HG02678 (cell line): ENCODE data around the gene CEP290.
A peak's percentile ranks its signal among the peaks of the same experiment; 100 is the strongest.

ENCODE experiments used
- ATAC-seq: cut with Tn5 transposase; IDR thresholded peaks from one replicate; pipeline ENCODE4 v1.9.1; 2021; ENCODE audit warnings: mild to moderate bottlenecking, moderate library complexity; ENCODE audit not compliant: unreplicated experiment

The CEP290 gene, protein sequence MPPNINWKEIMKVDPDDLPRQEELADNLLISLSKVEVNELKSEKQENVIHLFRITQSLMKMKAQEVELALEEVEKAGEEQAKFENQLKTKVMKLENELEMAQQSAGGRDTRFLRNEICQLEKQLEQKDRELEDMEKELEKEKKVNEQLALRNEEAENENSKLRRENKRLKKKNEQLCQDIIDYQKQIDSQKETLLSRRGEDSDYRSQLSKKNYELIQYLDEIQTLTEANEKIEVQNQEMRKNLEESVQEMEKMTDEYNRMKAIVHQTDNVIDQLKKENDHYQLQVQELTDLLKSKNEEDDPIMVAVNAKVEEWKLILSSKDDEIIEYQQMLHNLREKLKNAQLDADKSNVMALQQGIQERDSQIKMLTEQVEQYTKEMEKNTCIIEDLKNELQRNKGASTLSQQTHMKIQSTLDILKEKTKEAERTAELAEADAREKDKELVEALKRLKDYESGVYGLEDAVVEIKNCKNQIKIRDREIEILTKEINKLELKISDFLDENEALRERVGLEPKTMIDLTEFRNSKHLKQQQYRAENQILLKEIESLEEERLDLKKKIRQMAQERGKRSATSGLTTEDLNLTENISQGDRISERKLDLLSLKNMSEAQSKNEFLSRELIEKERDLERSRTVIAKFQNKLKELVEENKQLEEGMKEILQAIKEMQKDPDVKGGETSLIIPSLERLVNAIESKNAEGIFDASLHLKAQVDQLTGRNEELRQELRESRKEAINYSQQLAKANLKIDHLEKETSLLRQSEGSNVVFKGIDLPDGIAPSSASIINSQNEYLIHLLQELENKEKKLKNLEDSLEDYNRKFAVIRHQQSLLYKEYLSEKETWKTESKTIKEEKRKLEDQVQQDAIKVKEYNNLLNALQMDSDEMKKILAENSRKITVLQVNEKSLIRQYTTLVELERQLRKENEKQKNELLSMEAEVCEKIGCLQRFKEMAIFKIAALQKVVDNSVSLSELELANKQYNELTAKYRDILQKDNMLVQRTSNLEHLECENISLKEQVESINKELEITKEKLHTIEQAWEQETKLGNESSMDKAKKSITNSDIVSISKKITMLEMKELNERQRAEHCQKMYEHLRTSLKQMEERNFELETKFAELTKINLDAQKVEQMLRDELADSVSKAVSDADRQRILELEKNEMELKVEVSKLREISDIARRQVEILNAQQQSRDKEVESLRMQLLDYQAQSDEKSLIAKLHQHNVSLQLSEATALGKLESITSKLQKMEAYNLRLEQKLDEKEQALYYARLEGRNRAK (N-terminal part only)

DNA sequence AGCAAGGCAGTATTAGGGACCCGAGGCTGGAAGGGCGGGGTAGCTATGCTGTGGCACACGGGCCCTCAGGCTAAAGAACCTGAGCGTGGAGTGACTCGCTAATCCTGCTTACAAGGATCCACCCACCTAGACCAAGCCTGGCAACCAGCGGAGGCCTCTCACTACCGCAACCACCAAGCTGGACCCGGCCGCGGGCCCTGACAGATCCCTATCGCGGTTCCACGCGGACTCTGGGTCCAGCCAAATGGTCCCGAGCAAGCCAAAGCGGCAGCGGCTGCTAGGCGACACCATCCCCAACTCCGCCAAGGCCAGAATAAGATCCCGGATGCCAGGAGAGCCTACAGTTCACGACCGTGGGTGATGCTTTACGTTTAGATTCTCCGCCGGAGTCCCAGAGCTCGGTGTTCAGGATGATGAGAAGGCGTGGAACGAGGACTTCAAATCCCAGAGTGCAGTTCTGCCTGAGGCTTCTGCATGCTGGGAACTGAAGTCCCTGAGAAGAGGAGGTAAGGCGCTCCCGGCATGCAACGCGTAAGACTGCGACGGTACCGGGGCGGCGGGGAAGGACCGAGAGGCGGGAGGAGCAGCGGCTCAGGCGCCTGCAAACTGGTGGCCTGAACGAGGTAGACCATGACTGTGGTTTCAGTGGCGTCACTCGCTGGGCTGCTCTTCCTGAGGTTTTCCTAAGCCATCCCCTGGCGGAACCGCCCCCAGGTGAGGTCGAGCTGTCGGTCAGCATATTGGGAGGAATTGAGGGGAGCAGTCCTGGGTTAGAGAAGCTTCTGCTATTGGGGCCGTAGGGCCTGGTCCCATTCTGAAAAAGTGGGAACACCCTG is at the start of gene CEP290, which contains the start of gene TMTC3:
TSS of gene CEP290 (minus strand) at position 315 of the 836 bp plus-strand sequence. CDS start 781 bp downstream, outside the sequence.
TSS of gene TMTC3 (plus strand) at position 534 of the 836 bp plus-strand sequence. CDS start 6,009 bp downstream, outside the sequence.
- peak; percentile 95 for ATAC-seq

- no peak for ATAC-seq
Observed at GRCh38 chr12:88188180-88188579, 46.3 kb upstream of the CEP290 start.

DNA sequence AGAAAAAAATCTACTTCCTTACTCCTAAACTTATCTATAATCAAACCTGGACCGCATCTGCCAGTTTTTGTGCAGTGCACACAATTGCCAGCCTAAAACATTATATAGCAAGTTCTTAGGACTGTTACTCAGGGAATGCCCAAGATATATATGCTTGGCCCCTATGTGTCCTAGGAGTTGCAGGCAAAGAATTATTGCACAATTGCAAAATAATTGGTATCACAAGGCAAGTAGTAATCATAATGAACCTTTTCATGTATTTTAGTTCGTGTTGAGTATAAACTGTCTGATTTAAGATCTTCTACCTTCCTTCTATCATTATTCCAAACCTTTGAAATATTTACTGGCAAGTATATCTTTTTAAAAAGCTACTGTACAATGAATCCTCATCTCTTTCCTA is 45.7 kb upstream of the CEP290 start:
- no peak for ATAC-seq

- peak; percentile 85 for ATAC-seq
Observed at GRCh38 chr12:88185988-88186387, 44.1 kb upstream of the CEP290 start.

- no peak for ATAC-seq
Observed at GRCh38 chr12:88185279-88185678, 43.4 kb upstream of the CEP290 start.

DNA sequence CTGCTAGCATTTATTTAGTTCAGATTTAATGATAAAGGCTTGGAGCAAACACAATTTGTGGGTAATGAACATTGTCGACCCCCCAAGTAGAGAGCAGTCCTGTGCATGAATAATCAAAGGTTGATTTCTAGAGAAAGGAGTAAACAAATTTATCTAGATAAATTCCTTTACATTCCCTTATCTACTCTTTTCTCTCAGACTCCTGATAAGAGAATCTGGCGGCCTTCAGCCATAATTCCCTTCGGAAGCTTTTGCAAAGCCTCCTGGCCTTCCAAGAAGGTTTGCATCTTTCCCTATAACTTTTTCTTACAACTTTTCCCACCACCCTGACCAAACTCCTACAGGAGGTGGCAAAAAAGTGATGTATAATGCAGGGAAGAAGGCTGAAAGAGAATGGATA is 42.3 kb upstream of the CEP290 start:
- ATAC-seq, result no peak

DNA sequence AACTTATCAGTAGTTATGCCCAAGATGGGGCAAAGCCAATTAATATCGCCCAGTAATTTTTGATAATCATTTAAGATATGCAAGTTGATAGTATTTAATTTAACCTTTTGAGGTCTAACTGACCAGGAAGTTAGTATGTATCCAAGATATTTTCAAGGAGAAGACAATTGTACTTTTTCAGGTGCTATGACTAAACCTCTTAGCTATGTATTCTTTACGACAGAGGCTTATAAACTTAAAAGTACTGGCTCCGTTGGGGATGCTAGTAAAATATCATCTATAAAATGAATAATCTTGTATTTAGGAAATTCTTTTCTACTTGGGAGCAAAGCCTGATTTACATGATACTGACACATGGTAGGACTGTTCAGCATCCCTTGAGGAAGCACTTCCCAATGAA is 40.5 kb upstream of the CEP290 start:
- no peak for ATAC-seq

DNA sequence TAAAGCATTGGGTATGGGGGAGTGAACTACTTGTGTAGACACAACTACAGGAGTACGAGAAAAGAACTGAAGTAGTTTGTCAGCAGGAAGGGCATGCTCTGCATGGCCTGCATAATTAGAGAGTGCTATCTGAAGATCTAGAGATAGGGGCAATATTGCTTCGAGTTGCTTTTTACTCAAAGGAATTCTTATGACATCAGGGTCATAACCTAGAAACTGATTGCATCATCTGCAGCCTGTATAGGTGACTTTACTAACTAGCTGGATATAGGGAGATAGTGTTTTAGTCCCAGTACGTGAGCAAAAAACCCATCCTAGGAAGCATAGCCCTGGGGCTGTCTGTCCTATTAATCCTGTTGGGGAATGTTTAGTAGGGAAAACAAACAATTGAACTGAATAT is 40.0 kb upstream of the CEP290 start:
- no peak for ATAC-seq

GRCh38 chr12:88179436-88180014 is 37.6 kb upstream of the CEP290 start:
- no peak for ATAC-seq

DNA sequence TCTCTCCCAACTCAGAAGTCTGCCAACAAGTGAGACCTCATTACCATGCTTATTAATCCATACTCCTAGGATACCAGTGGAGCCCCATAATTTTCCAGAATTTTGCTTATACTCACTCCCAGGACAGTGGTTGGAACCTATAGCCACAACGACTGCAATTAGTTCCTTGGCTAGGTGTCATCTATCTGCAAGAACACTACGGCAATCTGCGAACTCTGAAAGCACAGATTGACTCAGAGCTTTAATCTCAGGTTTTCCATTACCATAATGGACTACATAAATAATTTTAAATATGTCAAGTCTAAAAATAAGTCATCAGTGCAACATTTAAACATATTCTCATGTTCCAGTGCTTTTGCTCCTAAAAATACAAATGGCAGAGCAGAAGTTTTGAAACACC is 33.7 kb upstream of the CEP290 start:
- ATAC-seq, result no peak

DNA sequence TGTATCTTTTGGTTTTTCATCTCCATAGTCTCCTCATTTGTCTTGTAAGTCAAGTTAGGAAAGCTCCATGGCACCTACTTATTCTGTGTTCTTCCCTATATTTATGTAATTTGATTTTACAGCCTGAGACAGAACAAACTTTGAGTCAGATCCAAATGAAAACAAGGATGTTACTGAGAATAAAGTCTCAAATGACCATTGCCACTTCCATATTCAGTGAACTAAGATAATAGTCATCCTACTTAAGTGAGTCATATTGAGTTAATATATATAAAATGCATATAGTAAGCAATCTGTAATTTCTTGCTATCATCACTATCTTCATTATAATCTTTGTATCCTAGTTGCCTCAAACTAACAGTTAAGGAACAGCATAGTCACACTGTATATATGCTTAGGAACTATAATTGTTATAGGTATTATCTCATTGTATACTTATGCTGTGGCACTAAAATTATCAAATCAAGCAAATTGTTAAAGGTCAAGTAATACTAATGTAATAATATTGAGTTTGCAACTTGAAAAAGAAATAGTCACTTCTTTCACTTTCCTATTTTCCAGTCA is 31.0 kb upstream of the CEP290 start:
- ATAC-seq, result no peak

GRCh38 chr12:88167384-88167783 is 25.5 kb upstream of the CEP290 start:
- ATAC-seq, result no peak

DNA sequence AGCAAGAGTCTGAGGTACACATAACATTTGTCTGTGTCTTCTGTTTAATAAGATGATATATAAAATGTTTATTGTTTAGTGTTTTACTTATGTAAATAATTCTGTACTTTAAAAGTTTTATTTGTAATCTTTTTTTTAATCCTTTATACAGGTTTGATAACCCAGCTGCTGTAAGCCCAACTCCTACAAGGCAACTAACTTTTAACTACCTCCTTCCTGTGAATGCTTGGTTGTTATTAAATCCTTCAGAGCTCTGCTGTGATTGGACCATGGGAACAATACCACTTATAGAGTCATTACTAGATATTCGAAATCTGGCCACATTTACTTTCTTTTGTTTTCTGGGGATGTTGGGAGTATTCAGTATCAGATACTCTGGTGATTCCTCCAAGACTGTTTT is 24.3 kb upstream of the CEP290 start:
- ATAC-seq, result no peak

- no peak for ATAC-seq
Observed at GRCh38 chr12:88163371-88163770, 21.5 kb upstream of the CEP290 start.

GRCh38 chr12:88156075-88156654 is 14.3 kb upstream of the CEP290 start:
- no peak for ATAC-seq

DNA sequence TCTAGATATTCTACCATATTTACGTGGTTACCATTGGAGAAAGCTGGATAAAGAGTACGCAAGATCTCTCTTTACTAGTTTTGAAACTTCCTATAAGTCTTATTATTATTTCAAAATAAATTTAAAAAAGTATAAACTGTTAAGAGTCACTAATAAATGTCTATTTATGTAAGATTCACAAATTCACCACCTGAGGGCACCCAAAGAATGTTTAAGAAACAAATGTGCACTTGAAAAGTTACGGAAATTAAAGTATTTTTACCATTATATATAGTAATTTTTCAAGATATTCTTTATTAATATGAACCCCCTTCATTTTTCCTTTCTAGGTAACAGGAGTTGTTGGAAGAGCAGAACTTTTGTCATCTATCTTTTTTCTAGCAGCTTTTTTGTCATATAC is 12.1 kb upstream of the CEP290 start:
- ATAC-seq, result no peak

- ATAC-seq, result no peak
Observed at GRCh38 chr12:88150063-88150462, 8.2 kb upstream of the CEP290 start.

DNA sequence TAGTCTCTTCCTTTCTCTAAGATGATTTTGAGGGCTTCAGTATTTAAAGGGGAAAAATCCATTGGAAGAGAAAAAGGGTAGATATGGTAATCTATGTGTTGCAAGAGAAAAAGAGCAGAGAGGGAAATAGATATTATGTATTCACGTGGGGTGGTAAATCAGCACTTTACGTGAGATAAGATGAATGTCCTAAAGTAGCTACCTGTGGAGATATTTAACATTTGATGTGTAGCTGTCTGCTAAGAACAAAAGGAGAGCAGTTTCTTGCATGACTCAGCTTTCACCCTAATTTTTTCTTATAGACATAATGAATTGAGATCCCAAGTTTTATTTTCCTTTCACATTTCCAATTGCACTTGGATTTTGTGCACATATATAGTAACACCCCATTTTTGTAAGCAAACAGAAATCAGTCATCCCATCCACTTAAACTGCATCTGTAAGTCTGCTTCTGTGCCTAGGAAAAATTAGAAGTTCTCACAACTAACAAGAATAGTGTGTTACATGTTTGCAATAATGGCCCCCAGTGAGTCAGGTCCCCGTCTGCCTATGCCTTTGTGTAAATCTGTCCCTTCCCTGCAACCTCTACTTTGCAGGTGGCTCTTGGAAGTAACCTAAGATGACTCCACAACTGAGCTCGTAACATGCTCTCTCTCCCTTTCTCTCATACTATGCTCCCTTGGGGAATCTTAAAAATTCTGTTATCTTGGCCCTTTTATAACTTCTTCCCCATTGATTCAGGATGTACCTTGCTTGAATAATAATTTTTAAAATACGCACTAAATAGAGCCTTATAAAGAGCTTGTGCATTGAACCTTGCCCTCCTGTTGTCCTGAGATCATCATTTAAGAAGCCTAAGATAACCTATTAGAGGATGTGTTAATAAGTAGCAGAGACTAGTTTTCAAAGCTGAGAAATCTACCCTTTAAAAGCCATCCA is 3.9 kb upstream of the CEP290 start:
- no peak for ATAC-seq
